Panc1 (cell line): ENCODE results near the gene CCM2. TPM values are rescaled to one million over a fixed set of nuclear protein-coding genes. Genes with fewer than 3 reads are reported as not detected.

Experiments
- ATAC-seq: fragments of 200-7000 bp; cut with Tn5 transposase; 2 replicates; pipeline ENCODE4 v1.9.1; 2020; ENCODE audit warnings: mild to moderate bottlenecking, moderate library complexity
- BruUV-seq: library from RNA; stranded (reverse); fragments of 400-500 nt; replicated peaks from 2 replicates; lab custom pipeline; 2021; lab: Mats Ljungman, UMichigan
- CTCF ChIA-PET: fragments of 300-600 bp; sonication (Branson Sonifier 250); formaldehyde crosslinking; loops from one replicate; lab custom pipeline; 2022; ENCODE audit warnings: antibody characterized with exemption; lab: Charles Lee
- POLR2A ChIA-PET: fragments of 300-600 bp; sonication (Branson Sonifier 250); formaldehyde crosslinking; loops from one replicate; lab custom pipeline; 2022; ENCODE audit warnings: antibody characterized with exemption; lab: Charles Lee
- DNase-seq: peaks from one replicate; pipeline ENCODE4 v3.0.0-alpha.2; 2010; ENCODE audit warnings: low read depth, low spot score
- H3K27ac ChIP-seq: 2 replicates; pipeline ENCODE4 v1.5.1; 2011; ENCODE audit warnings: mild to moderate bottlenecking, low read length, inconsistent platforms
- H3K27me3 ChIP-seq: fragments of 200-500 bp; sonication (Bioruptor generic); 2 replicates; pipeline ENCODE4 v1.6.0; 2014; ENCODE audit warnings: low read length, inconsistent platforms; ENCODE audit not compliant: control insufficient read depth, insufficient read depth
- H3K36me3 ChIP-seq: fragments of 200-500 bp; sonication (Bioruptor generic); 2 replicates; pipeline ENCODE4 v1.5.1; 2014; ENCODE audit warnings: inconsistent platforms, mild to moderate bottlenecking, low read length, moderate library complexity; ENCODE audit not compliant: control insufficient read depth, insufficient read depth
- H3K4me1 ChIP-seq: 2 replicates; pipeline ENCODE4 v1.5.1; 2011; ENCODE audit warnings: inconsistent platforms, mild to moderate bottlenecking, low read length, moderate library complexity; ENCODE audit not compliant: control insufficient read depth, insufficient read depth
- H3K4me3 ChIP-seq, 2 experiments: 2 replicates each; pipeline ENCODE4 v1.5.1; 2011 to 2012; ENCODE audit warnings: low read depth in 2 of 2, low read length in 2 of 2, mild to moderate bottlenecking in 2 of 2, inconsistent platforms in 1 of 2, moderate library complexity in 1 of 2
- H3K9me3 ChIP-seq: fragments of 200-500 bp; sonication (Bioruptor generic); 2 replicates; pipeline ENCODE4 v1.5.1; 2014; ENCODE audit warnings: low read depth, mild to moderate bottlenecking, inconsistent platforms, low read length, moderate library complexity; ENCODE audit not compliant: control insufficient read depth, insufficient read depth
- CTCF ChIP-seq: fragments of 450-650 bp; IDR thresholded peaks from 2 replicates; pipeline ENCODE4 v1.5.1; 2017; ENCODE audit warnings: mild to moderate bottlenecking
- POLR2AphosphoS5 ChIP-seq: IDR thresholded peaks from 2 replicates; pipeline ENCODE4 v1.6.1; 2012; ENCODE audit warnings: mild to moderate bottlenecking, low read depth, low read length, moderate library complexity
- SIN3A ChIP-seq: IDR thresholded peaks from 2 replicates; pipeline ENCODE4 v1.6.1; 2012; ENCODE audit warnings: low read depth, mild to moderate bottlenecking, low read length, moderate library complexity, borderline replicate concordance; ENCODE audit not compliant: insufficient read depth
- TCF7L2 ChIP-seq: IDR thresholded peaks from 2 replicates; pipeline ENCODE4 v1.6.1; 2011; ENCODE audit warnings: mild to moderate bottlenecking, low read depth, low read length, inconsistent platforms
- in situ Hi-C: cut with HindIII; loops from 2 replicates; pipeline ENCODE4 v1.10.0; 2016; ENCODE audit warnings: low sequenced_read_pairs, low pct_unique_long_range_greater_than_20kb
- intact Hi-C: fragments of 100-400 bp; cut with micrococcal nuclease; formaldehyde crosslinking; loops from one replicate; pipeline ENCODE4 v1.10.0; 2022; ENCODE audit not compliant: unreplicated experiment
- total RNA-seq: library from RNA; stranded (reverse); gene quantifications from one replicate; pipeline ENCODE4 v1.2.1, GENCODE V29; 2021; ENCODE audit not compliant: unreplicated experiment
- TF ChIP-seq, protein P1 (sequence below), 2 experiments: IDR thresholded peaks; 2 replicates each; pipeline ENCODE4 v1.6.1; 2011 to 2012; ENCODE audit warnings: low read depth in 2 of 2, control low read depth in 1 of 2, low read length in 1 of 2, mild to moderate bottlenecking in 1 of 2, moderate library complexity in 1 of 2; ENCODE audit not compliant: insufficient read depth in 1 of 2

The CCM2 gene
- total RNA-seq, 1 experiment from 2014 or later = 97.1 TPM

DNA sequence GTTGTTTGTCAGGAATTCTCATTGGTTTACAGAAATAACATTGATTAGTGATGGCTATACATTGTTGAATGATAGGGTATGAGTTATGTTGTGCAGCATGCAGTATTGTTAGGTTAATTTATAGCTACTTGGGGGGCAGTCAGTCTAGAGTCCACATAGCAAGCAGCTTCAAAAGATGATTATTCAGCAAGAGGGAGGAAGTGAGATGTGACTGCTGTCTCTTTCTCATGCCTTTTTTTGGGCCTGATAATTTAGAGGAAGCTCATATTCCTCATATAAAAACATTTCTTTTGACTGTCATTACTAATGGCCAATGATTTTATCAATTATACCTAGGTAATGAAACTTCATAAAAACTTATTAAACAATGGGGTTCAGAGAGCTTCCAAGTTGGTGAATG, 114.9 kb downstream of the CCM2 start:
- no peak for ATAC-seq
- H3K4me3 ChIP-seq = no peak overlapping the region
- intact Hi-C loops = no loop called here
- BruUV-seq = no TSS peak
- TF ChIP-seq, protein P1, sequence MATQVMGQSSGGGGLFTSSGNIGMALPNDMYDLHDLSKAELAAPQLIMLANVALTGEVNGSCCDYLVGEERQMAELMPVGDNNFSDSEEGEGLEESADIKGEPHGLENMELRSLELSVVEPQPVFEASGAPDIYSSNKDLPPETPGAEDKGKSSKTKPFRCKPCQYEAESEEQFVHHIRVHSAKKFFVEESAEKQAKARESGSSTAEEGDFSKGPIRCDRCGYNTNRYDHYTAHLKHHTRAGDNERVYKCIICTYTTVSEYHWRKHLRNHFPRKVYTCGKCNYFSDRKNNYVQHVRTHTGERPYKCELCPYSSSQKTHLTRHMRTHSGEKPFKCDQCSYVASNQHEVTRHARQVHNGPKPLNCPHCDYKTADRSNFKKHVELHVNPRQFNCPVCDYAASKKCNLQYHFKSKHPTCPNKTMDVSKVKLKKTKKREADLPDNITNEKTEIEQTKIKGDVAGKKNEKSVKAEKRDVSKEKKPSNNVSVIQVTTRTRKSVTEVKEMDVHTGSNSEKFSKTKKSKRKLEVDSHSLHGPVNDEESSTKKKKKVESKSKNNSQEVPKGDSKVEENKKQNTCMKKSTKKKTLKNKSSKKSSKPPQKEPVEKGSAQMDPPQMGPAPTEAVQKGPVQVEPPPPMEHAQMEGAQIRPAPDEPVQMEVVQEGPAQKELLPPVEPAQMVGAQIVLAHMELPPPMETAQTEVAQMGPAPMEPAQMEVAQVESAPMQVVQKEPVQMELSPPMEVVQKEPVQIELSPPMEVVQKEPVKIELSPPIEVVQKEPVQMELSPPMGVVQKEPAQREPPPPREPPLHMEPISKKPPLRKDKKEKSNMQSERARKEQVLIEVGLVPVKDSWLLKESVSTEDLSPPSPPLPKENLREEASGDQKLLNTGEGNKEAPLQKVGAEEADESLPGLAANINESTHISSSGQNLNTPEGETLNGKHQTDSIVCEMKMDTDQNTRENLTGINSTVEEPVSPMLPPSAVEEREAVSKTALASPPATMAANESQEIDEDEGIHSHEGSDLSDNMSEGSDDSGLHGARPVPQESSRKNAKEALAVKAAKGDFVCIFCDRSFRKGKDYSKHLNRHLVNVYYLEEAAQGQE (IDR thresholded peaks at IDR 0.05; ENCODE audit: insufficient read depth in 1 of 2, low read depth in 2 of 2, low read length in 1 of 2) = no peak
- TF ChIP-seq POLR2AphosphoS5 = no peak
- no peak for TF ChIP-seq SIN3A
- no peak for TF ChIP-seq CTCF
- no peak for TF ChIP-seq TCF7L2
- no peak for DNase-seq
- ChIA-PET POLR2A (interaction anchor here (0.7 kb wide), 1 partner anchor 213 kb away, joined by 5 read pairs; no protein-coding TSS in a partner anchor), CTCF (interaction anchor here (0.6 to 1.0 kb wide), 3 partner anchors 11 to 115 kb away, joined by 3 to 5 read pairs (median 4); no protein-coding TSS in a partner anchor)
- H3K27ac ChIP-seq = no peak overlapping the region
- H3K27me3 ChIP-seq = peaks cover 3% of the 10 kb centered on the region; the same call in 1 of the 2 replicates
- no peaks in the 10 kb centered on the region for H3K9me3 ChIP-seq
- H3K4me1 ChIP-seq = 0 out of 2 replicates have a peak, but pooled peaks cover 7% of the 10 kb centered on the region
- no peaks in the 10 kb centered on the region for H3K36me3 ChIP-seq
- in situ Hi-C loops = no loop called here

DNA sequence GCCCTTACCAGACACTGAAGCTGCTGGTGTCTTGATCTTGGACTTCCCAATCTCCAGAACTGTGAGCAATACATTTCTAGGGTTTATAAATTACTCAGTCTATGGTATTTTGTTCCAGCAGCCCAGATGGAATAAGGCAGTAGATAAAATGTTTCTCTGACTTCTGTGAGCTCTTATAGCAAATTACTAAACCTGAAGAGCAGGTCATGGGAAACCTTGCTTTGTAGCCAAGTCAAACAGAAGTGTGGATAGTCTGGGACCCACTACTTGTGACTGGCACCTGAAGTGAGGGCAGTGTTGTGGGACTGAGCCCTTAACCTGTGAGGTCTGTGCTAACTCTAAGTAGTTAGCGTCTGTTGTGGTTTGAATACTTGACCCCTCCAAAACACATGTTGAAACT, 116.0 kb downstream of the CCM2 start:
- peaks cover 3% of the 10 kb centered on the region; the same call in 1 of the 2 replicates for H3K27me3 ChIP-seq
- intact Hi-C loops = no loop called here
- in situ Hi-C loops = no loop called here
- ATAC-seq (no peak), DNase-seq (no peak)
- no peaks in the 10 kb centered on the region for H3K36me3 ChIP-seq
- BruUV-seq = no TSS peak
- ChIA-PET CTCF (no interaction called here), POLR2A (interaction anchor here (0.6 to 0.7 kb wide), 2 partner anchors 423 to 652 kb away, joined by 3 to 10 read pairs; no protein-coding TSS in a partner anchor)
- H3K27ac ChIP-seq = no peak overlapping the region
- H3K9me3 ChIP-seq = no peaks in the 10 kb centered on the region
- no peak for TF ChIP-seq TCF7L2
- no peak for TF ChIP-seq CTCF
- TF ChIP-seq, protein P1 (IDR thresholded peaks at IDR 0.05; ENCODE audit: insufficient read depth in 1 of 2, low read depth in 2 of 2, low read length in 1 of 2) = no peak
- no peak for TF ChIP-seq SIN3A
- no peak for TF ChIP-seq POLR2AphosphoS5
- no peak overlapping the region for H3K4me3 ChIP-seq
- H3K4me1 ChIP-seq = 0 out of 2 replicates have a peak, but pooled peaks cover 4% of the 10 kb centered on the region
